ENCODE measurements around the gene NOC3L.

NOC3L gene

DNA sequence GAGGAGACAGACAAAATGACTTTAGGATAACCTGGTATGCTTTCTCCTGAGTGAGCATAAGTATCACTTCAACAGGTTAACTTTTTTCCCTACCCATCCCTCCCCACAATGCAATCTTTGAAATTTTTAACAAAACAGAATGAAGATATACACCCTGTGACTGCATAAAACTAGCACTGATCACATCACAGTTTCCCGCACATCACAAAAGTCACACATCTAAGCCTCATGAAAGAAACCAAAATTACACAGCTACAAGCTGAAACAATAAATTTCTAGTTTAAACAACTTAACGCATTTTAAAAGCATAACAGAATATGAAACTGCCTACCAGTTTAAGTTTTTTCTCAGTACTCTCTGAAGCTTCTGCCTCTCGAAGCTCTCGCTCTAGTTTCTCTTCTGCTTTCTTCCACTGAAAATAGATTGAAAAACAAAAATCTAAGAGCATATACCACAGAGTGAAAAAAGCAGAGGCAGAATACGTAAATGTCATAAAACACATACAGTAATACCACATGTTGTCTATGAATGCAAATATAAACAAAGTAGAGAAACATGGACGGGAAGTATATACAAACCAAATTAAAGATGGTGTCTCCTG is 18.1 kb downstream of the NOC3L start:
- TF ChIP-seq FOXM1 (IDR thresholded peaks at IDR 0.05; ENCODE audit: borderline replicate concordance, low read depth): no peak
- no peak for TF ChIP-seq TCF12 (IDR thresholded peaks at IDR 0.05; ENCODE audit: low read depth)

DNA sequence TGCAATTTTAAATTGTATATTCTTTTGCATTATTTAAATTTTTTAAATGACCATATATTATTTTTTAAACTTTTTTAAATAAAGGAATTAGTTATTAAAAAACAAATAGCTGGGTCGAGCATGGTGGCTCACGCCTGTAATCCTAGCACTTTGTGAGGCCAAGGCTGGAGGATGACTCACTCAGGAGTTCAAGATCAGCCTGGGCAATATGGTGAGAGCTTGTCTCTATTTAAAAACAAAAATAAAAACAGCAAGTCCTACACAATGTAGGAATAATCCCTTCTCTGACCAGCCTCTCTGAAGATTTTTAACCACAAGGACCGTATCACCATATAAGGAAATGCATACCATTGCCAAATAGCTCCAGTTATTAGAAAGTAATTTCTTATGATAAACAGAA is 19.6 kb downstream of the NOC3L start:
- TF ChIP-seq CEBPB (IDR thresholded peaks at IDR 0.05) (no peak), TAF1 (IDR thresholded peaks at IDR 0.05; ENCODE audit: low read depth) (no peak), FOXM1 (IDR thresholded peaks at IDR 0.05; ENCODE audit: borderline replicate concordance, low read depth) (no peak), TCF12 (IDR thresholded peaks at IDR 0.05; ENCODE audit: low read depth) (no peak), YY1 (IDR thresholded peaks at IDR 0.05; ENCODE audit: low read depth) (no peak), NFIC (IDR thresholded peaks at IDR 0.05) (no peak), RAD21 (IDR thresholded peaks at IDR 0.05; ENCODE audit: low read depth) (no peak), TEAD4 (IDR thresholded peaks at IDR 0.05) (no peak), CREB1 (IDR thresholded peaks at IDR 0.05; ENCODE audit: low read depth) (no peak), ZBTB7A (IDR thresholded peaks at IDR 0.05; ENCODE audit: low read depth) (no peak), EGR1 (IDR thresholded peaks at IDR 0.05) (no peak), EP300 (IDR thresholded peaks at IDR 0.05; ENCODE audit: borderline replicate concordance) (no peak)
- TF ChIP-seq, protein P1, sequence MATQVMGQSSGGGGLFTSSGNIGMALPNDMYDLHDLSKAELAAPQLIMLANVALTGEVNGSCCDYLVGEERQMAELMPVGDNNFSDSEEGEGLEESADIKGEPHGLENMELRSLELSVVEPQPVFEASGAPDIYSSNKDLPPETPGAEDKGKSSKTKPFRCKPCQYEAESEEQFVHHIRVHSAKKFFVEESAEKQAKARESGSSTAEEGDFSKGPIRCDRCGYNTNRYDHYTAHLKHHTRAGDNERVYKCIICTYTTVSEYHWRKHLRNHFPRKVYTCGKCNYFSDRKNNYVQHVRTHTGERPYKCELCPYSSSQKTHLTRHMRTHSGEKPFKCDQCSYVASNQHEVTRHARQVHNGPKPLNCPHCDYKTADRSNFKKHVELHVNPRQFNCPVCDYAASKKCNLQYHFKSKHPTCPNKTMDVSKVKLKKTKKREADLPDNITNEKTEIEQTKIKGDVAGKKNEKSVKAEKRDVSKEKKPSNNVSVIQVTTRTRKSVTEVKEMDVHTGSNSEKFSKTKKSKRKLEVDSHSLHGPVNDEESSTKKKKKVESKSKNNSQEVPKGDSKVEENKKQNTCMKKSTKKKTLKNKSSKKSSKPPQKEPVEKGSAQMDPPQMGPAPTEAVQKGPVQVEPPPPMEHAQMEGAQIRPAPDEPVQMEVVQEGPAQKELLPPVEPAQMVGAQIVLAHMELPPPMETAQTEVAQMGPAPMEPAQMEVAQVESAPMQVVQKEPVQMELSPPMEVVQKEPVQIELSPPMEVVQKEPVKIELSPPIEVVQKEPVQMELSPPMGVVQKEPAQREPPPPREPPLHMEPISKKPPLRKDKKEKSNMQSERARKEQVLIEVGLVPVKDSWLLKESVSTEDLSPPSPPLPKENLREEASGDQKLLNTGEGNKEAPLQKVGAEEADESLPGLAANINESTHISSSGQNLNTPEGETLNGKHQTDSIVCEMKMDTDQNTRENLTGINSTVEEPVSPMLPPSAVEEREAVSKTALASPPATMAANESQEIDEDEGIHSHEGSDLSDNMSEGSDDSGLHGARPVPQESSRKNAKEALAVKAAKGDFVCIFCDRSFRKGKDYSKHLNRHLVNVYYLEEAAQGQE (IDR thresholded peaks at IDR 0.05; ENCODE audit: low read depth): no peak
- TF ChIP-seq, protein P2, sequence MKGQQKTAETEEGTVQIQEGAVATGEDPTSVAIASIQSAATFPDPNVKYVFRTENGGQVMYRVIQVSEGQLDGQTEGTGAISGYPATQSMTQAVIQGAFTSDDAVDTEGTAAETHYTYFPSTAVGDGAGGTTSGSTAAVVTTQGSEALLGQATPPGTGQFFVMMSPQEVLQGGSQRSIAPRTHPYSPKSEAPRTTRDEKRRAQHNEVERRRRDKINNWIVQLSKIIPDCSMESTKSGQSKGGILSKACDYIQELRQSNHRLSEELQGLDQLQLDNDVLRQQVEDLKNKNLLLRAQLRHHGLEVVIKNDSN (IDR thresholded peaks at IDR 0.05): no peak
- TF ChIP-seq, protein P3, sequence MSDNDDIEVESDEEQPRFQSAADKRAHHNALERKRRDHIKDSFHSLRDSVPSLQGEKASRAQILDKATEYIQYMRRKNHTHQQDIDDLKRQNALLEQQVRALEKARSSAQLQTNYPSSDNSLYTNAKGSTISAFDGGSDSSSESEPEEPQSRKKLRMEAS (IDR thresholded peaks at IDR 0.05): no peak

DNA sequence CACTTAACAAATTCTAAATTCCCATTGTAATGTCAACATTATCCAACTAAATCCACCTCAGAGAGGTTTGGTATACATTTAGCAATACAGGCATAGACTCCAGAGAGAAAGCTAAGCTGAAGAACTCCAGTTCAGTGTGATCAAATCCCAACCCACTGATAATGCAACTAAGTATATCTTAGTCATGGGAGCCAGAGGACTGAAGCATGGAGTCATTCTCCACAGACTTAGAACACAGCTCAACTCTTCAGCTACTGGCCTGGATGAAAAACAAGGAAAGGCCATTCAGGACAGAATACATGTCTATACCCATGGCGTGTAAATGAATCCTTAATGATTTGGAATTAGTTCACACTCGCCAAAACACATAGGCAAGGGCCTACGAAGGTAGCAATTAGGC is 27.9 kb downstream of the NOC3L start:
- TF ChIP-seq FOXM1 (IDR thresholded peaks at IDR 0.05; ENCODE audit: borderline replicate concordance, low read depth) (no peak), ZBTB7A (IDR thresholded peaks at IDR 0.05; ENCODE audit: low read depth) (no peak), TEAD4 (IDR thresholded peaks at IDR 0.05) (no peak), TAF1 (IDR thresholded peaks at IDR 0.05; ENCODE audit: low read depth) (no peak), RAD21 (IDR thresholded peaks at IDR 0.05; ENCODE audit: low read depth) (no peak), NFIC (IDR thresholded peaks at IDR 0.05) (no peak), TCF12 (IDR thresholded peaks at IDR 0.05; ENCODE audit: low read depth) (no peak), YY1 (IDR thresholded peaks at IDR 0.05; ENCODE audit: low read depth) (no peak), CEBPB (IDR thresholded peaks at IDR 0.05) (no peak), EP300 (IDR thresholded peaks at IDR 0.05; ENCODE audit: borderline replicate concordance) (no peak), EGR1 (IDR thresholded peaks at IDR 0.05) (no peak)
- TF ChIP-seq, protein P1 (IDR thresholded peaks at IDR 0.05; ENCODE audit: low read depth): no peak
- TF ChIP-seq, protein P3 (IDR thresholded peaks at IDR 0.05): no peak

DNA sequence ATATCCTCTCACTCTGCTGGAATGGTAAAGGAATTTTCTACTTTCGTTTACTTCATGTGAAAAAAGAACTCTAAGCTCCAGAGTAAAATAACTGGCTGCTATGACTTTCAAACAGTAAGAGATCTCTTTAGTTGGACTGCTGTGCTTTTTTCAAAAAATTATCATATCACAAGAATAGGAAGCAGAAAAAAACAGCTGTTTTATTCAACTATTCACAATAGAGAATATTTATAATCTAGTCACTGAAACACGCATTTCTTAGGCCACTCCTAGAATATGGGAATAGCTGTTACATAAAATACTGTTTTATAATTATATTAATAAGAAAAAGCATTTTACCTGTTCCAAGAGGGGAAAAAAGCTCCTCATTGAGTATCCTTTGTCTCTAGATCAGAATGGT is 29.7 kb downstream of the NOC3L start:
- TF ChIP-seq CEBPB (IDR thresholded peaks at IDR 0.05): no peak
- TF ChIP-seq TEAD4 (IDR thresholded peaks at IDR 0.05): no peak
- TF ChIP-seq, protein P1 (IDR thresholded peaks at IDR 0.05; ENCODE audit: low read depth): no peak
- TF ChIP-seq, protein P2 (IDR thresholded peaks at IDR 0.05): no peak
- no peak for TF ChIP-seq TCF12 (IDR thresholded peaks at IDR 0.05; ENCODE audit: low read depth)
- TF ChIP-seq RAD21 (IDR thresholded peaks at IDR 0.05; ENCODE audit: low read depth): no peak
- TF ChIP-seq EGR1 (IDR thresholded peaks at IDR 0.05): no peak
- TF ChIP-seq FOXM1 (IDR thresholded peaks at IDR 0.05; ENCODE audit: borderline replicate concordance, low read depth): no peak
- TF ChIP-seq TAF1 (IDR thresholded peaks at IDR 0.05; ENCODE audit: low read depth): no peak
- no peak for TF ChIP-seq EP300 (IDR thresholded peaks at IDR 0.05; ENCODE audit: borderline replicate concordance)
- TF ChIP-seq CREB1 (IDR thresholded peaks at IDR 0.05; ENCODE audit: low read depth): no peak; the same call in 1 of the 2 replicates
- TF ChIP-seq, protein P3 (IDR thresholded peaks at IDR 0.05): no peak
- no peak for TF ChIP-seq YY1 (IDR thresholded peaks at IDR 0.05; ENCODE audit: low read depth)
- no peak for TF ChIP-seq NFIC (IDR thresholded peaks at IDR 0.05)
- no peak for TF ChIP-seq ZBTB7A (IDR thresholded peaks at IDR 0.05; ENCODE audit: low read depth)

Measured in Ishikawa (cell line).